GM21423 (cell line): ENCODE results near the gene WDFY3.
"Not testable (repeated sequence)": the region's sequence is repeated elsewhere in the genome, so short reads cannot be mapped to it uniquely, and the experiment has no call there.

ENCODE experiments used
- ATAC-seq: cut with Tn5 transposase; IDR thresholded peaks from one replicate; pipeline ENCODE4 v1.9.1; 2021; ENCODE audit warnings: mild to moderate bottlenecking, moderate library complexity; ENCODE audit not compliant: unreplicated experiment

The WDFY3 gene

DNA sequence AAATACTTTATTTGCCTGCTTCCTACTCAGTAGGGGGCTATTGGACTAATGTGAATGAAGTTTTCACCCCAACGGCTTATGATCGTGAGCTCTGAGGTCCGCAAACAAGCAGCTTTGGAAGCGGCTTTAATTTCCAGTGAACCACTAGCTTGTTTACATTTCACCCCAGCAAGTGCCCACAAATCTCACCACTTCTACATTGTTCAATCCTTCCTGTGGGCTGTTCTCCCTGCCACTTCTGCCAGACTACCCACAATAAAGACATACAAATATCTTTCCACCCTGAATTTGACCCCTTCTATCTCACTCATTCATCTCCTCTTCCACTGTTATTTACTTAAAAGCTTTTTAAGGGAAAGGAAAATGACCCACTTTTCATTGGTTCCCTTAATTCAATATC lies 285.5 kb downstream of the WDFY3 start:
- no peak for ATAC-seq

DNA sequence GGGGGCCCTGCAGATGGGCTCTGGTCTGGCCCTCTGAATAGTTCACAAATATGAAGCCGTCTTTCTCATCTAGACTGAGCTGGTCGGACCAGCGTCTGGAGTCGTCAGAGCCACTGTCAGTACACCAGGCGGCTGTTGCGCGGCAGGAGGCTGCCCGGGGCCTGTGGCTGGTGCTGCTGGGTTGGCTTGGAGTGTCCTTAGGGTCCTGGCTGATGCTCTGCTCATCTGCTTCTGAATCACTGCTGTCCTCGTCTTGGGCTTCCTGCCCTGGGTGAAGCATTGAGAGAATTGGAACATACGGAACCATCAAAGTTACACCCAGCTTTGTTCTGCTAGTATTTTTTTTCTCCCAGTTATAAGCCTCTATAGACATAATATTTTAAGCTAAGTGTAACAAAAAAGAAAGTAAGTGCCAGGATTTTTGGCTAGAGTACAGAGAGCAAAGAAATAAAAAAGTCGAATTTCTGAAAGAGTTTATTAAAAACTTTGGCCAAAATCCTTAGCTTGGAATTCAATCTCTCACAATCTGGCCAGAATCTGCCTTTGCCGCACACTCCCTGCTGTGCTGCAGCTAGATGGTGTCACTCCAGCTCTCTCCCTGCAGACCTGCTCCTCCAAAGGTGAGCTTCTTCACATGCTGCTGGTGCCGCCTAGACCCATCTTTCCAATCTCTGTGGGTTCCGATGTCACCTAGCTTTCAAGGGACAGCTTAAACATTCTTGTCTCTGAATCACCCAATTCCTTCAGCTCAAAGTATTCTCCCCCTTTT lies 287.3 kb downstream of the WDFY3 start:
- no peak for ATAC-seq

DNA sequence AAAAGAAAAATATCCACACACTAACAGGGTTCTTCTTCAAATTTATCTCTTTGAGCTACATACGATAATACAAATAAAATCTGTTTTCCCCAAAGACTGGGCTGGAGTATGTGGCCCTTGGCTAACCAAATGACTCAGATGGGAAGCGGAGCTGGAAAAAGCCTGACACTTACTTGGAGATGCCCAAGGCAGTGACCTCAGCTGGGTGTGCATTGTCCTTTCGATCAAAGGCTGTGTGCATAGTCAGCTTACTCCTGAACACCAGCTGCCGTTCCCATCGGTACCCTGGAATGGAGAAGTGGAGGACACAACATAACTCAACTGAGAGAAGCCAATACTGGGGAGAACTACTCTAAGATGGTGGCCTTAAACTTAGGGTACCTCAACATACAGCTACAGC lies 288.5 kb downstream of the WDFY3 start:
- ATAC-seq, result no peak

DNA sequence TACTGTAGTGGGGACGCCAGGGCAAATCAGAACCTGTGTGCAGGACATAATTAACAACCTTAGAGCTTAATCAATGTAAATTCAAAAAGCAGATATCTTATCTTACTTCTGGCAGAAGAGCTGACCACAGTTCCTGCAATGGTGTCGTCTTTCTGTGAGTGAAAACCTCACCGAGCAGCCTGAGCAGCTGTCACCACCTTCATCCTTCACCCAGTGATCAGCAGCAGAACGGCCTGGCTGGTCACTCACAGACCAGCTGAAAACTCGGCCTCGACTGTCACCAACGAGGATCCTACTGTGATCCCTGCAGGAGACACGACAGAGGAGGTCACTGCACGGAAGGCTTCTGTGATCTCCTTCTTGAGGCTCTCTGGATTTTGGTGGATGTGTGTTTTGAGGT lies 289.4 kb downstream of the WDFY3 start:
- no peak for ATAC-seq

DNA sequence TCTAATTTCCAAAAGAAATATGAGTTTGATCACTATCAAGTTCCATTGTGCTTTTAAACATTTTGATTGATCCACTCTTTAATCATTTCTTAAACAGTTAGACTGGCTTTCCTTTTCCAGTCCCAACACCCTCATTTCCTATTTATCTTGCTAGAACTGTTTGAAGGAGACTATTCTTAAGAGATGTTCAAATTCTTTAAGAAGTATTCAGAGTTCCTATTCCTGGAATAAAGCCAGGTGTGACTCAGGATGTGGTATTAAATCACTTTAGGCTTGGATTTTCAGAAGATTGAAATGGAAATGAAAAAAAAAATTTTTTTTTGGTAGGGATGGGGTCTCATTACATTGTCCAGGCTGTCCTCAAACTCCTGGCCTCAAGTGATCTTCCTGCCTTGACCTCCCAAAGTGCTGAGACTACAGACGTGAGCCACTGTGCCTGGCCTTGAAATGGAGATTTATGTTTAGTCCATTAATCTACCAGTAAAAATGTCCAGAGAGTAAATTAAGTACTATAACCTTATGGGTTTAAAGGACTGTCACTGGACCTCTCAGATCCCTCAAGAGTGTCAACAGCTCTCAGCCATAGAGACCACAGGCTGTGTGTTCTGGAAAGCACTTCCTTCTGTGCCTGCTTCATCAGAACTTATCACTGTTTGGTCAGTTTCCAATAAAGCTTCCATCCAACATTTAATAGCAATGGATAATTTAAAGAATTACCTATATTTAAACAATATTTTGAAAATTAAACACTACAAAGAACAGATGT lies 292.8 kb downstream of the WDFY3 start:
- ATAC-seq, result no peak

DNA sequence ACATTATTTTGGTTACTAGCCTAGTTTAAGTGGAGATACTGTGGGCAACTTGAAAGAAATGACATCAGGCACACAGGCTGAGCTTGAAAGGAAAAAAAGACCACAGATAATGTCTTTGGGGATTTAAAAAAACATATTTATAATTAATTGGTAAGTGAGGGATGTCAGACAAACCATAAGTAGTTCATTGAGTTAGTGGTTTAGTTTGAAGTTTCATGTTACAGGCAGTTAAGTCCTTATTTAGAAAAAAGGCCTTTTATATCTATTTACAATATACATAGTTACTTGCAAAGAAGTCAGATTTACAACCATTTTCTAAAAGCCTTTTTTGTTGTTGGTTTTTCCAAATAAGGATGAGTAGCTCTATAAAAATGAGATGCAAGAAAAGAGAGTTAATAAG lies 294.3 kb downstream of the WDFY3 start:
- no peak for ATAC-seq

DNA sequence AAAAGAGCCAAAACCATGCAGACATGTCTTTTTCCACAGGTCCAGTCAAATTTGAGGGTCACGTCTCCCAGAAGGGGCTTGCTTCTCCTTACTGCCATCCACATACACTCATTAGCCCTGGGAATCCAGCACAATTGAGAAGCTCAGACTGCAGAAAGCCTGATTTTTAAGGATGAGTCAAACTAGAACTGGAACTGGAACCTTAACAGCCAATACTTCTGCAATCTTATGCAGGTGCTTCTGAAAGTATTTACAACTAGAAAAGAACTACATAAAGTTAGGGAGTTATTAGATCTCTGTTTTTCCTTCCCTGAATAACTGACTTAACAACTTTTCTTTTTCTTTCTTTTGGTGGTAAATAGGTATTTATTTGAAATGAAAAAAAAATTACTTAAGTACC lies 297.3 kb downstream of the WDFY3 start:
- ATAC-seq, result no peak

DNA sequence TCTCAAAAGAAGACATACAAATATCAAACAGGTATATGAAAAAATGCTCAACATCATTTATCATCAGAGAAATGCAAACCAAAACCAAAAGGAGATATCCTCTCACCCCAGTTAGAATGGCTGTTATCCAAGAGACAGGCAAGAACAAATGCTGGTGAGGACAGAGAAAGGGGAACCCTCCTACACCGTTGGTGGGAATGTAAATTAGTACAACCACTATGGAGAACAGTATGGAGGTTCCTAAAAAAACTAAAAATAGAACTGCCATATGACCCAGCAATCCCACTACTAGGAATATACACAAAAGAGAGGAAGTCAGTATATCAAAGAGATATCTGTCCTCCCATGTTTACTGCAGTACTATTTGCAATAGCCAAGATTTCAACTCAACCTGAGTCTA lies 300.1 kb downstream of the WDFY3 start:
- no peak for ATAC-seq

DNA sequence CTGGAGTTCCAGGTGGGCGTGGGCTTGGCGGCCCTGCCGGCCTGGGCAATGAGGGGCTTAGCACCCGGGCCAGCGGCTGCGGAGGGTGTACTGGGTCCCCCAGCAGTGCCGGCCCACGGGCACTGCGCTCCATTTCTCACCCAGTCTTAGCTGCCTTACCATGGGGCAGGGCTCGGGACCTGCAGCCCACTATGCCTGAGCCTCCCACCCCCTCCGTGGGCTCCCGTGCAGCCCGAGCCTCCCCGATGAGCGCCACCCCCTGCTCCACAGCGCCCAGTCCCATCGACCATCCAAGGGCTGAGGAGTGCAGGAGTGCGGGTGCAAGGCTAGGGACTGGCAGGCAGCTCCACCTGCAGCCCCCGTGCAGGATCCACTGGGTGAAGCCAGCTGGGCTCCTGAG lies 301.7 kb downstream of the WDFY3 start:
- not testable (repeated sequence) for ATAC-seq

DNA sequence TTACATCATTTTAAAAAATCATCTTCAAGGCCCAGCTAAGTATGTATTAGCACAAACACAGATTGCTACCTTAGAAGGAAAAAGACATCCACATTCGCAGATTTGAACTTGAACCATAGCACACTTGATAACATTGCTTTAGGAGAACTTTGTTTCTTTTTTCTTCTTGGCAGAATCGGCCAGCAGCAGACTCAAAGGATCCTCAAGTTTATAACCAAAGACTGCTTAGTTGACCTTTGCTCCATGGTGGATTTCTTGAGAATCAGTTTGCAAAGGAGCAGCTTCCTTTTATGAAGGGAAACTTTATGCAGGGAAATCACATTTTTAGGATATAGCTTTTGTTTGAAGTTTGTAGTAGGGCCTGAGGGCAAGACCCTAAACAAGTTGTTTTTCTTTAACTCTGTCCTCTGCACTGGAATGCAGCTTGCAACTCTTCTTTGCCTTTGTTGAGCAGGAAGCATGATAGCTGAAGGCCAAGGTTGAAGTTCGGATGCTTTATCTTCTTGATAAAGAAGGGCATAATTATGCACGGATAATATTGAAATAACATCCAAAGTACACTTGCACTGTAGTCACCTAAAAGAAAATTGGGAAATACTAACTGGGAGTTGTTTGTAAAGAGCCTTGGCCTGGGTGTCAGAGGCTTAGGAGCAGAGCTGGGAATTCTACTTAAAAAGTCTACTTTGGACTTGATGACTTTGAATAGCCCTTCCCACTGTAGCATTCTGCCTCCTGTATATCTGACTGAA lies 305.1 kb downstream of the WDFY3 start:
- no peak for ATAC-seq

DNA sequence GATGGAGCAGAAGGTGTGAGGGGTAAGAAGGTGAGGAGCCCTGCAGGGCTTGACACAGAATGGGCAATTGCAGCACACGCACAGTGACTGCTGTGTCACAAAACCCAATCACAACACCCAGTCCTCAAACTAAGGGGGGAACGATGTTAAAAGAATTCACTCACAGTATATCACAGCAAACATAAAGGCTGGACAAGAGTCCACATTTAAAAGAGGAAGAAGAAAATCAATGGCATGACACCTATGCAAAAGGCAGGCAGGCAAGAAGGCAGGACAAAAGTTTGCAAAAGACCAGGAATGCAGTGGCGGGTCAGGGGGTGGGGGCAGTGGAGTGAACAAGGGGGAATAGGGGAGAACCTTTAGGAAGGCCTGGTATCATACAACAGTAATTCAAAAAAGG lies 305.9 kb downstream of the WDFY3 start:
- ATAC-seq, result no peak

DNA sequence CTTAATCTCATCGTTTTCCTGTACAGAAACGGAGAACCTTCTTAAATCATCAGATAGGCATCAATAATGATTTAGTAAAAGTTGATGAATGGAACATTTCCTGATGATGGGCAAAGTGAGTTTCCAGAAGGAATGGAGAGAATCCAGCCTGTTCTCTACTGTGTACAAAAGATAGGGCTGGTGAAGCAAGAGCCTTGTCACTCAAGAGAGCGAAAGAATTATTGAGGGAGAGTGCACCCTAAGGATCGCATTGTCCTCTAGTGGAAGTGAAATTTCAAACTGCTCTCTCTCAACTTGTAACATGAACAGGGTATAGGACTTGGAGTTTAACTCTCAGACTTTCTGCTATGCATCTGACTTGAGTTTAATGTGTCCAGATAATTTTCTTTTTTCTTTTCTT lies 314.0 kb downstream of the WDFY3 start:
- ATAC-seq, result no peak

DNA sequence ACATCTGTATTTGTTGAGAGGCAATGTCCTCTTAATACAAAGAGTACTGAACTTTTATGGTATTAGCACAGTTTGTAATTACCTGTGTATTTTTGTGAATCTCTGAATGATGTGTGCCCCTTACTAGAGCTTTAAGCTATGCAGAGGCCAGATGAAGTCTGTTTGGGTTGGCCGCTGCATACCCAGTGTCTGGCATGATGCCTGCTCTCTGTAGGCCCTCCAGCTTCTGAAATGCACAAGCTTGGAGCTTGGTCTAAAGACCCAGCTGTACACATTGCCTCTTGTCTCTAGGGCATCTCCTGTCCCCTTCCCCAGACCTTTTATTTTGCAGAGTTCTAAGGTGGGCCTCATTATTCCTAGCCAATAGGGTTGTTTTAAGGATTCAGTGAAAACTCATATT lies 315.0 kb downstream of the WDFY3 start:
- no peak for ATAC-seq

DNA sequence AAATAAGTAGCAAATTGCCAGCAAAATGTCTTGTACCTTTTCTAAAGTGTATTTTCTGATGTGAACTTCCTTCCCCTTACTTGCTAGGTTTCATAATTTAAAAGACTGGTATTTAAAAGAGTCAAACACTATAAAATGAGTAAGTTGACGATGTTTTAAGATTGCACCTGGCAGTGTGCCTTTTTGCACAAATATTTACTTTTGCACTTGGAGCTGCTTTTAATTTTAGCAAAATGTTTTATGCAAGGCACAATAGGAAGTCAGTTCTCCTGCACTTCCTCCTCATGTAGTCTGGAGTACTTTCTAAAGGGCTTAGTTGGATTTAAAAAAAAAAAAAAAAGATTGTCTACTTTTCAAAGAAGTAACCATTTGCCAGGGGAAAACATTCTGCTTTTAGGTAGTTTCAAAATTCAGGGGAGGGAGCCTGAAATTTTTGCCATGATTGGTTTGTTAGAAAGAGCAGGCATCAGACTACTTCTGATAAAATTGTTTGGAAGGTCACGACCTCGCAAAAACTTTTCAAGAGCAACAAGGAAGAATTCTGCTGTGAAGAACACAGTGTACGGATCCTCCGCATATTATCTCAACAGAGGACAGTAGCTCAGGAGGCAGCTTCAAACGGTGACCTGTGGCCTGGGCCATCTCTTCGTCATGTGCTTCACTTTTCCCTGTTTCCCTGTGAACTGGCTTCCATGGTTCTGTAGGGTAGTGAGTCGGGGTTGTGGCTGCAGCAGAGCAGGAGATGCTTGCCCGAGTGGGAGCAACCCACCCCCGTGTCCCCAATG lies 317.4 kb downstream of the WDFY3 start:
- ATAC-seq, result no peak

DNA sequence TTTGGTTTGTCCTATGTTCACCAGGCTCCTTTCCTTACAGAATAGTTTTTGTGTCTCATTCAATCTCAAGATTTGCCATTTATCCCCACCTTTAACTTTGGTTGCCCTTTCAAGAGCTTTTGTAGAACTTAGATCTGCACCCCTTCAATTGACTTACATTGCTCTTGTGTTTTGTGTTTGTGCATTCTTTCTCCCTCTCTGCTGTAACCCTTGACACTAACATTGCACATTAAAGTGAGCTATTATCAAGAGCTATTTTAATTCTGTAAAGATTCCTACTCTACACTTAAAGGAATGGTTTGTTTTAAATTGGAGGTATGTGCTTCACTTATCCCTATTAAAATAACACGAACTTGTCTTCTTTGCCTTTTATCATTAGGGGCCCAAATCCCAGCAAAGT lies 318.3 kb downstream of the WDFY3 start:
- no peak for ATAC-seq

DNA sequence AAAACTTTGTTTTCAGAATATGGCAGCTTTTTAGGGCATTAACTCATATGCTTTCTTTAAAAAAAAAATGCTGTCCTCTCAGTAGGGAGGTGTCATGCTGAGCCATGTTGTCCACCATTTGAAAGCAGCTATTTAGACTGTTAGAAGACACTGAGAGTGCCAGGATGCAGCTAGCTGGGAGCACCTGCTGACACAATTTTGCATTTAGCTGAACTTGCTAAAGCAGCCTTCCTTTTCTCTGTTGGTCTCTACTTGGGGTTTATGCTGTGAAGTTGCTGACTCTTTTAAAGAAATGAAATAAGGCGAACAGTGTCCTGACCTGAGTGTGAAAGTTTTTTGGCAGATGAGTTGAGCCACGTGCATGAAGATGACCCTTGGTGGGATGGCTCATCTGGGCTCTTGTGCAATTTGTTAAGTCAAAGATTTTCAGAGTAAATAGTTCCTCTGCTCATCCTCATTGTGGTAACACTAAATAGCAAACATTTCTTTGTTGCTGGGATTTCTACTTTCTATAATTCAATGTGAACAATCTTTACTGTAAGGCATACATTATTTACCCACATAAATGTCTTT lies 319.1 kb downstream of the WDFY3 start:
- ATAC-seq, result no peak

DNA sequence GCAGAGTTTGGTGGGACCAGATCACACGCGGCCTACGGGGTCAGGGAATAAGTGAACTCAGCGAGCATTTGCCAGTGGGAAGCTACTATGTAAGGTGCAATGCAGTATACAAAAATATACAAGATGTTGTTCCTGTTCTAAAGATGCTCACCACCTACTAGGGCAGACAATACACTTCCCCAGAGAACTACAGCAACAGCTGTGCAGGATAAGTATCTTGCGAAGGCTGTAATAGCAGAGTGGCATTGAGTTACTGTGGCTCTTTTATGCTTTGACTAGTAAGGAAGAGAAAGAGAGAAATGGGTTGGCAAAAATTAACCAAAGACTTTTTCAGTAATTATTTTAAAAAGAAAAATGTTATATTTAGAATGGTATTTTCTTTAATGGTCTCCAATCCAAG lies 322.4 kb downstream of the WDFY3 start:
- no peak for ATAC-seq

DNA sequence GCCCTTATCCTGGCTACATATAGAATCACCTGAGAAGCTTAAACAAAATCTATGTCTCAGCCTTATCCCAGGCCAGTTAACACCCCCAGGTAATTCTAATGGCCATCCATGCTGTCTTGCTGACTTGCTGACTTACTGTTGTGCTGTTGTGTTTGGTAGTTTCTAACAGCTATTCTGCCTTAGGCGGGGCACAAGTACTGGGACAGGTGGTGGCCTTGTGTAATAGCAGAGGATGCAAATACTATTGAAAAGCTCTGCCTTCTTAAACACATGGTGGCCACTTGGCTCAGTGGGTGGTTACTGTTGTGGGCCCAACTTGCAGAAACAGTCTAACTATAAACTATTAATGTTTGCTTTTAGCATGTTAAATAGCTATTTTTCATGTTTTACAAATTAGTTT lies 327.3 kb downstream of the WDFY3 start:
- no peak for ATAC-seq

DNA sequence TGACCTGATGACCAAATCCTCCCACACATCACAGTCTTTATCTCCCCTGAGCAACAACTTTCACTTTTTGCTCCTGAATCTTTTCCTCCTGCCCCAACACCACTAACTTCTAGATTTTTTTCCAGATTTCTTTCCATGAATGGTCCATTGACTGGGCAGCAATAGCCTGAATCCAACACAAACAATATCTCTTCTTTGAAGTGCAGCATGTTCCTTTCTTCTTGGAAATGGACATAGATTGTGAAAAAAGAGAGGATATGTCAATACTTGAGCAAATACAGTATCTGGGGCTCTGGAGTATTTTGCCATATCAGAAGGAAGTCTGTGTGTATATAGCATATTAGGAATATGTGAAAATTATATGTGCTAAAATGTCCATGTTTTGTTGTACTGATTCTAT lies 328.4 kb downstream of the WDFY3 start:
- ATAC-seq, result no peak

DNA sequence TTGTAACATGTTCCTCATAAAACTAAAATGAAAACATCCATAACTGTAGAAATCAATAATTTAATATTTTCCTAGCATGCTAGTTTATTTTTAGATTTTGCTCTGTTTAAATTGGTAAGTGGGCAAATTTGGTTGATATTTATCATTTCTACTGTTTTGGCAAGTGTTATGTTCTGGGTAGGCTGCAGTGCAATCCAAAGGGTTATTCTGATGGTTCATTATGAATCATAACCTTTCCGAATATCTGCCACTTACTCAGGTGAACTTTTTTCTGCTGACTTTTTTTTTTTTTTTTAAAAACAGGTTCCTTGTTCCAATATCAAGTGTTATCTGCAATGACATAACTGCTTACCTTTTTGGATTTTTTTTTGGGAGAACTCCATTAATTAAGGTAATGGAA lies 331.5 kb downstream of the WDFY3 start:
- no peak for ATAC-seq

DNA sequence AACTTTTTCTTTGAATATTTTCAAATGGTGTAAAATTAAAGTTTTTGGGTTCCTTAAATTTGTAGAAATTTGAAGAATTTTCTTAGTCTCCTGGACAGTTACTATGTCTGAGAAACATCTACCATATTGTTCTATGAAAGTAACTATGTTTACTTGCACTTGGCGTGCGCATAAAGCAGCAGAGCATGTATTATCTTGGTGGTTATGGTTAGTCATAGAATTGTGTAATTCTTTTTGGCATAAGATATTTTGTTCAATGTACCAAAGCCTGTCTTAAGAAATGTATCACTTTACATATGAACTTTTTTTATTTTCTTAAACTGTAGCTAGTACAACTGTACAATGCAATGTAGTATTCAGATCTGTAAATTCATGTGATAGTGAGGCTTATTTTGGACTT lies 334.4 kb downstream of the WDFY3 start:
- ATAC-seq, result no peak
